ENCODE data around the gene FILIP1L. TPM values are rescaled to one million over a fixed set of nuclear protein-coding genes. Genes with fewer than 3 reads are reported as not detected.

The FILIP1L gene
- total RNA-seq, 4 donors from 2014 or later: 28.3 to 56.3 (median 43.2) TPM

- no peak for TF ChIP-seq CTCF (IDR thresholded peaks at IDR 0.05; ENCODE audit: low read depth)
Observed at GRCh38 chr3:99953596-99953995, 160.7 kb downstream of the FILIP1L start.

- TF ChIP-seq CTCF (IDR thresholded peaks at IDR 0.05; ENCODE audit: low read depth): no peak
Observed at GRCh38 chr3:99952306-99952705, 162.0 kb downstream of the FILIP1L start.

- no peak for TF ChIP-seq CTCF (IDR thresholded peaks at IDR 0.05; ENCODE audit: low read depth)
Observed at GRCh38 chr3:99951701-99952100, 162.6 kb downstream of the FILIP1L start.

GRCh38 chr3:99950921-99951320 lies 163.4 kb downstream of the FILIP1L start:
- no peak for TF ChIP-seq CTCF (IDR thresholded peaks at IDR 0.05; ENCODE audit: low read depth)

GRCh38 chr3:99949956-99950670 lies 164.2 kb downstream of the FILIP1L start:
- TF ChIP-seq CTCF (IDR thresholded peaks at IDR 0.05; ENCODE audit: low read depth): no peak

GRCh38 chr3:99948467-99949089 lies 165.7 kb downstream of the FILIP1L start:
- TF ChIP-seq CTCF (IDR thresholded peaks at IDR 0.05; ENCODE audit: low read depth): no peak

- TF ChIP-seq CTCF (IDR thresholded peaks at IDR 0.05; ENCODE audit: low read depth): no peak
Observed at GRCh38 chr3:99947356-99947755, 166.9 kb downstream of the FILIP1L start.

All from subcutaneous adipose tissue (tissue), 4 donors.